Stomach smooth muscle (tissue), 2 donors: ENCODE results near the gene MAPK8IP3.
A peak's percentile ranks its signal among the peaks of the same experiment; 100 is the strongest.
"Not testable (repeated sequence)": the region's sequence is repeated elsewhere in the genome, so short reads cannot be mapped to it uniquely, and the experiment has no call there.

Source experiments
- H3K27ac ChIP-seq: one replicate; pipeline ENCODE4 v1.7.0; 2013; ENCODE audit warnings: mild to moderate bottlenecking, low read length, inconsistent platforms
- H3K27me3 ChIP-seq, 2 donors: one replicate each; pipeline ENCODE4 v1.7.0; 2013; ENCODE audit warnings: low read length in 2 of 2; ENCODE audit not compliant: insufficient read depth in 2 of 2, control insufficient read depth in 1 of 2
- H3K36me3 ChIP-seq, 2 donors: one replicate each; pipeline ENCODE4 v1.7.0; 2013; ENCODE audit warnings: low read length in 2 of 2; ENCODE audit not compliant: control insufficient read depth in 2 of 2, insufficient read depth in 2 of 2
- H3K4me1 ChIP-seq: one replicate; pipeline ENCODE4 v1.7.0; 2013; ENCODE audit warnings: low read length; ENCODE audit not compliant: control insufficient read depth, insufficient read depth
- H3K4me3 ChIP-seq, 2 donors: one replicate each; pipeline ENCODE4 v1.7.0; 2013; ENCODE audit warnings: low read length in 2 of 2
- H3K9ac ChIP-seq, 2 donors: one replicate each; pipeline ENCODE4 v1.7.0; 2013; ENCODE audit warnings: low read length in 2 of 2, mild to moderate bottlenecking in 1 of 2
- H3K9me3 ChIP-seq, 2 donors: one replicate each; pipeline ENCODE4 v1.7.0; 2013; ENCODE audit warnings: low read length in 2 of 2; ENCODE audit not compliant: control insufficient read depth in 2 of 2
- donor health status: healthy.
- donor health status: Pancreatic carcinoma.

MAPK8IP3 gene

GRCh38 chr16:1696863-1697262 lies 9.1 kb upstream of the MAPK8IP3 start:
- Histone ChIP-seq H3K4me3 (no peak overlapping the region), H3K9ac (no peak overlapping the region), H3K4me1 (no peaks in the 10 kb centered on the region), H3K27ac (no peak overlapping the region), H3K27me3 (no peaks in the 10 kb centered on the region), H3K9me3 (no peaks in the 10 kb centered on the region), H3K36me3 (peaks cover 17 to 41% of the 10 kb centered on the region in 2 donors)

GRCh38 chr16:1698680-1699079 lies 7.3 kb upstream of the MAPK8IP3 start:
- Histone ChIP-seq H3K4me3 (no peak overlapping the region), H3K9me3 (no peaks in the 10 kb centered on the region), H3K27ac (no peak overlapping the region), H3K9ac (no peak overlapping the region), H3K4me1 (no peaks in the 10 kb centered on the region), H3K36me3 (peaks cover 12 to 30% of the 10 kb centered on the region in 2 donors), H3K27me3 (no peaks in the 10 kb centered on the region)

GRCh38 chr16:1700246-1700645 lies 5.7 kb upstream of the MAPK8IP3 start:
- Histone ChIP-seq H3K9ac (no peak overlapping the region), H3K27me3 (no peaks in the 10 kb centered on the region), H3K9me3 (no peaks in the 10 kb centered on the region), H3K27ac (no peak overlapping the region), H3K36me3 (peaks cover 9 to 25% of the 10 kb centered on the region in 2 donors), H3K4me1 (peaks cover 4% of the 10 kb centered on the region), H3K4me3 (no peak overlapping the region)

GRCh38 chr16:1701216-1701878 lies 4.6 kb upstream of the MAPK8IP3 start:
- peaks cover 9 to 25% of the 10 kb centered on the region in 2 donors for H3K36me3 ChIP-seq
- H3K4me1 ChIP-seq, result peaks cover 4% of the 10 kb centered on the region
- H3K9ac ChIP-seq, result no peak overlapping the region
- no peaks in the 10 kb centered on the region for H3K9me3 ChIP-seq
- no peak overlapping the region for H3K4me3 ChIP-seq
- H3K27me3 ChIP-seq, result no peaks in the 10 kb centered on the region
- no peak overlapping the region for H3K27ac ChIP-seq

GRCh38 chr16:1705324-1705687 lies 689 bp upstream of the MAPK8IP3 start:
- peak overlapping the region; percentile 83 to 96 for H3K9ac ChIP-seq
- H3K4me1 ChIP-seq, result peaks cover 27% of the 10 kb centered on the region
- H3K9me3 ChIP-seq, H3K36me3 ChIP-seq, H3K27me3 ChIP-seq: not testable (repeated sequence)
- H3K4me3 ChIP-seq, result peak overlapping the region; percentile 90 to 98
- H3K27ac ChIP-seq, result peak overlapping the region; percentile 77

- Histone ChIP-seq H3K9ac (peak overlapping the region; percentile 89 to 96), H3K27ac (peak overlapping the region; percentile 77)
These were observed 594 bp downstream of the MAPK8IP3 start for GRCh38 chr16:1706386-1707192.

GRCh38 chr16:1707193-1707790 lies 1.3 kb downstream of the MAPK8IP3 start:
- Histone ChIP-seq H3K9ac (peak overlapping the region; percentile 78 to 96), H3K27me3 (no peaks in the 10 kb centered on the region), H3K4me3 (peak overlapping the region; percentile 59 to 98), H3K27ac (peak overlapping the region; percentile 46), H3K36me3 (peaks cover 0 to 2% of the 10 kb centered on the region in 2 donors), H3K9me3 (no peaks in the 10 kb centered on the region), H3K4me1 (peaks cover 27% of the 10 kb centered on the region)

More at GRCh38 chr16:1706386-1707192, 594 bp downstream of the MAPK8IP3 start:
- H3K9me3 ChIP-seq, result no peaks in the 10 kb centered on the region
- peak overlapping the region; percentile 97 to 98 for H3K4me3 ChIP-seq
- H3K4me1 ChIP-seq, result peaks cover 27% of the 10 kb centered on the region
- H3K36me3 ChIP-seq, result peaks cover 0 to 3% of the 10 kb centered on the region in 2 donors
- H3K27me3 ChIP-seq, result no peaks in the 10 kb centered on the region

GRCh38 chr16:1708083-1708767 lies 2.2 kb downstream of the MAPK8IP3 start:
- Histone ChIP-seq H3K27me3 (no peaks in the 10 kb centered on the region), H3K36me3 (no peaks in the 10 kb centered on the region), H3K27ac (no peak overlapping the region), H3K9me3 (no peaks in the 10 kb centered on the region), H3K4me3 (peak overlapping the region; percentile 59 to 98), H3K9ac (peak overlapping the region in 1 of 2 donors; percentile 96), H3K4me1 (peaks cover 27% of the 10 kb centered on the region)

- Histone ChIP-seq H3K4me3 (no peak overlapping the region), H3K9me3 (no peaks in the 10 kb centered on the region), H3K27ac (no peak overlapping the region), H3K9ac (no peak overlapping the region), H3K27me3 (no peaks in the 10 kb centered on the region), H3K36me3 (no peaks in the 10 kb centered on the region), H3K4me1 (peaks cover 27% of the 10 kb centered on the region)
These were observed 2.8 kb downstream of the MAPK8IP3 start for GRCh38 chr16:1708768-1709180.

GRCh38 chr16:1709356-1709755 lies 3.4 kb downstream of the MAPK8IP3 start:
- no peaks in the 10 kb centered on the region for H3K36me3 ChIP-seq
- no peak overlapping the region for H3K9ac ChIP-seq
- H3K4me3 ChIP-seq, result no peak overlapping the region
- peaks cover 27% of the 10 kb centered on the region for H3K4me1 ChIP-seq
- H3K27ac ChIP-seq, result no peak overlapping the region
- no peaks in the 10 kb centered on the region for H3K27me3 ChIP-seq
- H3K9me3 ChIP-seq, result no peaks in the 10 kb centered on the region
